MG63 (cell line): ENCODE data around the gene CCSAP. TPM values are rescaled to one million over a fixed set of nuclear protein-coding genes. Genes with fewer than 3 reads are reported as not detected.
"Not testable (repeated sequence)": the region's sequence is repeated elsewhere in the genome, so short reads cannot be mapped to it uniquely, and the experiment has no call there.

Experiments used
- DNase-seq: peaks from one replicate; pipeline ENCODE4 v3.0.0-alpha.2; 2020
- H3K27me3 ChIP-seq: fragments of 250-450 bp; sonication (Bioruptor Pico); 2 replicates; pipeline ENCODE4 v1.5.1; 2020; ENCODE audit warnings: mild to moderate bottlenecking, moderate library complexity
- H3K36me3 ChIP-seq: fragments of 250-450 bp; sonication (Bioruptor Pico); 2 replicates; pipeline ENCODE4 v1.5.1; 2020; ENCODE audit warnings: mild to moderate bottlenecking, moderate library complexity
- H3K4me3 ChIP-seq: fragments of 250-450 bp; sonication (Bioruptor Pico); 2 replicates; pipeline ENCODE4 v1.5.1; 2020; ENCODE audit warnings: mild to moderate bottlenecking, moderate library complexity
- H3K9me3 ChIP-seq: fragments of 250-450 bp; sonication (Bioruptor Pico); 2 replicates; pipeline ENCODE4 v1.5.1; 2020; ENCODE audit warnings: mild to moderate bottlenecking, moderate library complexity
- total RNA-seq: library from RNA; depleted of rRNA; stranded (reverse); fragments of >200 nt; shearing (Covaris generic); gene quantifications from 2 replicates; pipeline ENCODE4 v1.2.3, GENCODE V29; 2014; ENCODE audit warnings: low replicate concordance

CCSAP gene
- total RNA-seq, 1 experiment from 2014 or later, result 6.1 TPM

GRCh38 chr1:229316166-229316565 is 26.7 kb downstream of the CCSAP start:
- H3K36me3 ChIP-seq, result peaks cover 18% of the 10 kb centered on the region
- no peak overlapping the region for H3K4me3 ChIP-seq
- H3K27me3 ChIP-seq, result no peaks in the 10 kb centered on the region
- H3K9me3 ChIP-seq, result no peaks in the 10 kb centered on the region
- no peak for DNase-seq

GRCh38 chr1:229310833-229311232 is 32.0 kb downstream of the CCSAP start:
- Histone ChIP-seq H3K9me3 (no peaks in the 10 kb centered on the region), H3K4me3 (no peak overlapping the region), H3K27me3 (no peaks in the 10 kb centered on the region), H3K36me3 (peaks cover 11% of the 10 kb centered on the region)
- DNase-seq, result peak; percentile 14

GRCh38 chr1:229309684-229310083 is 33.2 kb downstream of the CCSAP start:
- no peak overlapping the region for H3K4me3 ChIP-seq
- no peak for DNase-seq
- no peaks in the 10 kb centered on the region for H3K27me3 ChIP-seq
- peaks cover 12% of the 10 kb centered on the region for H3K36me3 ChIP-seq
- H3K9me3 ChIP-seq, result no peaks in the 10 kb centered on the region

- DNase-seq, result no peak
- Histone ChIP-seq H3K27me3 (no peaks in the 10 kb centered on the region), H3K9me3 (no peaks in the 10 kb centered on the region), H3K36me3 (peaks cover 18% of the 10 kb centered on the region), H3K4me3 (no peak overlapping the region)
These were observed 33.8 kb downstream of the CCSAP start for GRCh38 chr1:229309074-229309473.

- DNase-seq, result no peak
- Histone ChIP-seq H3K4me3 (no peak overlapping the region), H3K27me3 (no peaks in the 10 kb centered on the region), H3K36me3 (peaks cover 18% of the 10 kb centered on the region), H3K9me3 (no peaks in the 10 kb centered on the region)
These were observed 37.5 kb downstream of the CCSAP start for GRCh38 chr1:229305392-229305791.

GRCh38 chr1:229303855-229304254 is 39.0 kb downstream of the CCSAP start:
- H3K4me3 ChIP-seq, result no peak overlapping the region
- H3K9me3 ChIP-seq, result no peaks in the 10 kb centered on the region
- no peak for DNase-seq
- H3K36me3 ChIP-seq, result peaks cover 27% of the 10 kb centered on the region
- H3K27me3 ChIP-seq, result no peaks in the 10 kb centered on the region

GRCh38 chr1:229302740-229303139 is 40.1 kb downstream of the CCSAP start:
- Histone ChIP-seq H3K9me3 (no peaks in the 10 kb centered on the region), H3K36me3 (peaks cover 27% of the 10 kb centered on the region), H3K27me3 (no peaks in the 10 kb centered on the region), H3K4me3 (no peak overlapping the region)
- DNase-seq, result no peak

- Histone ChIP-seq H3K27me3 (no peaks in the 10 kb centered on the region), H3K9me3 (no peaks in the 10 kb centered on the region), H3K36me3 (peaks cover 22% of the 10 kb centered on the region), H3K4me3 (no peak overlapping the region)
- DNase-seq, result no peak
These were observed 42.6 kb downstream of the CCSAP start for GRCh38 chr1:229300099-229300757.

GRCh38 chr1:229298887-229299503 is 43.9 kb downstream of the CCSAP start:
- no peaks in the 10 kb centered on the region for H3K27me3 ChIP-seq
- peaks cover 14% of the 10 kb centered on the region for H3K36me3 ChIP-seq
- no peak overlapping the region for H3K4me3 ChIP-seq
- H3K9me3 ChIP-seq, result no peaks in the 10 kb centered on the region
- DNase-seq, result no peak

GRCh38 chr1:229298420-229298819 is 44.4 kb downstream of the CCSAP start:
- no peaks in the 10 kb centered on the region for H3K9me3 ChIP-seq
- no peak for DNase-seq
- H3K4me3 ChIP-seq, result no peak overlapping the region
- no peaks in the 10 kb centered on the region for H3K27me3 ChIP-seq
- peaks cover 9% of the 10 kb centered on the region; the same call in 1 of the 2 replicates for H3K36me3 ChIP-seq

- Histone ChIP-seq H3K36me3 (peaks cover 8% of the 10 kb centered on the region; the same call in 1 of the 2 replicates), H3K27me3 (no peaks in the 10 kb centered on the region), H3K9me3 (no peaks in the 10 kb centered on the region), H3K4me3 (no peak overlapping the region)
- DNase-seq, result no peak
These were observed 45.1 kb downstream of the CCSAP start for GRCh38 chr1:229297746-229298145.

GRCh38 chr1:229296541-229296941 is 46.3 kb downstream of the CCSAP start:
- H3K9me3 ChIP-seq, result no peaks in the 10 kb centered on the region
- DNase-seq, result no peak
- H3K4me3 ChIP-seq, result no peak overlapping the region
- H3K36me3 ChIP-seq, result peaks cover 8% of the 10 kb centered on the region; the same call in 1 of the 2 replicates
- H3K27me3 ChIP-seq, result no peaks in the 10 kb centered on the region

- no peaks in the 10 kb centered on the region for H3K27me3 ChIP-seq
- H3K4me3 ChIP-seq, result no peak overlapping the region
- no peaks in the 10 kb centered on the region for H3K9me3 ChIP-seq
- DNase-seq, result no peak
- H3K36me3 ChIP-seq, result peaks cover 9% of the 10 kb centered on the region; the same call in 1 of the 2 replicates
These were observed 47.1 kb downstream of the CCSAP start for GRCh38 chr1:229295745-229296144.

GRCh38 chr1:229293528-229294204 is 49.2 kb downstream of the CCSAP start:
- Histone ChIP-seq H3K9me3 (no peaks in the 10 kb centered on the region), H3K36me3 (peaks cover 11% of the 10 kb centered on the region)
- no peak for DNase-seq

GRCh38 chr1:229291686-229292085 is 51.2 kb downstream of the CCSAP start:
- not testable (repeated sequence) for H3K27me3 ChIP-seq, DNase-seq, H3K4me3 ChIP-seq, H3K9me3 ChIP-seq
- peaks cover 11% of the 10 kb centered on the region for H3K36me3 ChIP-seq

More at GRCh38 chr1:229293528-229294204, 49.2 kb downstream of the CCSAP start:
- H3K27me3 ChIP-seq, result no peaks in the 10 kb centered on the region
- H3K4me3 ChIP-seq, result no peak overlapping the region

- no peaks in the 10 kb centered on the region for H3K9me3 ChIP-seq
- H3K27me3 ChIP-seq, result no peaks in the 10 kb centered on the region
- H3K4me3 ChIP-seq, result no peak overlapping the region
- DNase-seq, result no peak
- peaks cover 11% of the 10 kb centered on the region for H3K36me3 ChIP-seq
These were observed 54.3 kb downstream of the CCSAP start for GRCh38 chr1:229288516-229288915.

GRCh38 chr1:229287267-229287666 is 55.6 kb downstream of the CCSAP start:
- peaks cover 14% of the 10 kb centered on the region for H3K36me3 ChIP-seq
- DNase-seq, result peak; percentile 32
- H3K9me3 ChIP-seq, result peaks cover 5% of the 10 kb centered on the region
- H3K27me3 ChIP-seq, result no peaks in the 10 kb centered on the region
- no peak overlapping the region for H3K4me3 ChIP-seq
